ENCODE results near the gene PCK1. TPM values are rescaled to one million over a fixed set of nuclear protein-coding genes. Genes with fewer than 3 reads are reported as not detected.

The PCK1 gene
- total RNA-seq, 1 donor from 2014 or later, result not detected

- intact Hi-C loops (cut with micrococcal nuclease), result no loop called here
- ChIA-PET POLR2A (no interaction called here), CTCF (no interaction called here)
- DNase-seq (no peak), ATAC-seq (ENCODE audit: low read depth) (no peak)
- Mint-ChIP-seq H3K36me3 (ENCODE audit: low read depth) (no peaks in the 10 kb centered on the region), H3K9me3 (no peaks in the 10 kb centered on the region), H3K4me3 (no peak overlapping the region), H3K27ac (no peak overlapping the region), H3K27me3 (peaks cover 18% of the 10 kb centered on the region), H3K4me1 (no peaks in the 10 kb centered on the region)
- no peak for TF ChIP-seq CTCF (IDR thresholded peaks at IDR 0.05)
Observed at GRCh38 chr20:57570145-57570850, 9.4 kb downstream of the PCK1 start.

- ATAC-seq (ENCODE audit: low read depth) (no peak), DNase-seq (no peak)
- no peaks in the 10 kb centered on the region for H3K36me3 Mint-ChIP-seq (ENCODE audit: low read depth)
- no peak for TF ChIP-seq CTCF (IDR thresholded peaks at IDR 0.05)
- H3K27me3 Mint-ChIP-seq, result peaks cover 18% of the 10 kb centered on the region
- H3K4me3 Mint-ChIP-seq, result no peak overlapping the region
- POLR2A ChIA-PET, result no interaction called here
- intact Hi-C loops (cut with micrococcal nuclease), result no loop called here
- no peaks in the 10 kb centered on the region for H3K4me1 Mint-ChIP-seq
- CTCF ChIA-PET, result no interaction called here
- no peaks in the 10 kb centered on the region for H3K9me3 Mint-ChIP-seq
- no peak overlapping the region for H3K27ac Mint-ChIP-seq
Observed at GRCh38 chr20:57570920-57571319, 10.0 kb downstream of the PCK1 start.

- no peak for TF ChIP-seq CTCF (IDR thresholded peaks at IDR 0.05)
- CTCF ChIA-PET, result no interaction called here
- H3K9me3 Mint-ChIP-seq, result no peaks in the 10 kb centered on the region
- H3K27me3 Mint-ChIP-seq, result peaks cover 18% of the 10 kb centered on the region
- no peak overlapping the region for H3K4me3 Mint-ChIP-seq
- ATAC-seq (ENCODE audit: low read depth) (no peak), DNase-seq (no peak)
- H3K27ac Mint-ChIP-seq, result no peak overlapping the region
- no peaks in the 10 kb centered on the region for H3K36me3 Mint-ChIP-seq (ENCODE audit: low read depth)
- intact Hi-C loops (cut with micrococcal nuclease), result no loop called here
- no peaks in the 10 kb centered on the region for H3K4me1 Mint-ChIP-seq
- POLR2A ChIA-PET, result no interaction called here
Observed at GRCh38 chr20:57571782-57572416, 11.0 kb downstream of the PCK1 start.

GRCh38 chr20:57573242-57573641, 12.3 kb downstream of the PCK1 start:
- peaks cover 18% of the 10 kb centered on the region for H3K27me3 Mint-ChIP-seq
- no peaks in the 10 kb centered on the region for H3K36me3 Mint-ChIP-seq (ENCODE audit: low read depth)
- DNase-seq (no peak), ATAC-seq (ENCODE audit: low read depth) (no peak)
- no peak for TF ChIP-seq CTCF (IDR thresholded peaks at IDR 0.05)
- intact Hi-C loops (cut with micrococcal nuclease), result no loop called here
- H3K9me3 Mint-ChIP-seq, result no peaks in the 10 kb centered on the region
- H3K27ac Mint-ChIP-seq, result no peak overlapping the region
- no peaks in the 10 kb centered on the region for H3K4me1 Mint-ChIP-seq
- ChIA-PET CTCF (no interaction called here), POLR2A (no interaction called here)
- H3K4me3 Mint-ChIP-seq, result no peak overlapping the region

- Mint-ChIP-seq H3K27me3 (peaks cover 21% of the 10 kb centered on the region), H3K36me3 (ENCODE audit: low read depth) (no peaks in the 10 kb centered on the region), H3K9me3 (no peaks in the 10 kb centered on the region), H3K4me1 (no peaks in the 10 kb centered on the region), H3K4me3 (no peak overlapping the region), H3K27ac (no peak overlapping the region)
- no peak for TF ChIP-seq CTCF (IDR thresholded peaks at IDR 0.05)
- ATAC-seq (ENCODE audit: low read depth) (no peak), DNase-seq (no peak)
- CTCF ChIA-PET, result no interaction called here
- intact Hi-C loops (cut with micrococcal nuclease), result no loop called here
- POLR2A ChIA-PET, result no interaction called here
Observed at GRCh38 chr20:57573894-57574293, 13.0 kb downstream of the PCK1 start.

All from activated B cell treated with CpG ODN at 0.5 μM for 24 hours (primary cell).